HepG2 (cell line): ENCODE data around the gene UXS1. TPM values are rescaled to one million over a fixed set of nuclear protein-coding genes. Genes with fewer than 3 reads are reported as not detected.

Experiments
- CEBPG ChIP-seq: IDR thresholded peaks from 2 replicates; pipeline ENCODE4 v1.6.1; 2016
- CEBPZ ChIP-seq: IDR thresholded peaks from 2 replicates; pipeline ENCODE4 v1.6.1; 2012; ENCODE audit warnings: low read length, improper control_type of control experiment
- EP300 ChIP-seq, 3 experiments: sonication (generic) in 1 of 3; formaldehyde crosslinking in 1 of 3; IDR thresholded peaks; 2 replicates each; pipeline versions ENCODE4 v1.5.1 to v1.6.1; 2011 to 2020; ENCODE audit warnings: low read depth in 2 of 3, low read length in 2 of 3, borderline replicate concordance in 1 of 3, improper control_type of control experiment in 1 of 3, mild to moderate bottlenecking in 1 of 3, missing genetic modification reagents in 1 of 3, moderate library complexity in 1 of 3
- FLYWCH1 ChIP-seq: sonication (generic); formaldehyde crosslinking; IDR thresholded peaks from 2 replicates; pipeline ENCODE4 v1.8.1; 2023; ENCODE audit warnings: mild to moderate bottlenecking, missing genetic modification reagents
- GABPB1 ChIP-seq: IDR thresholded peaks from 2 replicates; pipeline ENCODE4 v1.6.1; 2016; ENCODE audit warnings: mild to moderate bottlenecking, missing genetic modification reagents, moderate library complexity, missing compliant biosample characterization
- IKZF5 ChIP-seq: IDR thresholded peaks from 2 replicates; pipeline ENCODE4 v1.6.1; 2018; ENCODE audit warnings: missing genetic modification reagents, mild to moderate bottlenecking, missing compliant biosample characterization
- KLF9 ChIP-seq: IDR thresholded peaks from 2 replicates; pipeline ENCODE4 v1.6.1; 2016; ENCODE audit warnings: low read depth
- MAX ChIP-seq: IDR thresholded peaks from 2 replicates; pipeline ENCODE4 v1.6.1; 2012; ENCODE audit warnings: inconsistent platforms
- MTA1 ChIP-seq: sonication (generic); formaldehyde crosslinking; IDR thresholded peaks from 2 replicates; pipeline ENCODE4 v1.4.0; 2020; ENCODE audit warnings: missing genetic modification reagents, mild to moderate bottlenecking, borderline replicate concordance
- SRSF1 ChIP-seq: fragments of 200-400 bp; formaldehyde crosslinking; optimal IDR thresholded peaks from 2 replicates; pipeline ENCODE3; 2017; ENCODE audit warnings: mild to moderate bottlenecking, low read depth, low read length, moderate library complexity
- TBL1XR1 ChIP-seq: fragments of 150-350 bp; IDR thresholded peaks from 2 replicates; pipeline ENCODE4 v1.6.1; 2014; ENCODE audit warnings: borderline replicate concordance, low read length; ENCODE audit not compliant: partially characterized antibody
- ZNF142 ChIP-seq: sonication (generic); formaldehyde crosslinking; IDR thresholded peaks from 2 replicates; pipeline ENCODE4 v1.4.0; 2020; ENCODE audit warnings: missing genetic modification reagents
- ZNF33A ChIP-seq: sonication (generic); formaldehyde crosslinking; IDR thresholded peaks from 2 replicates; pipeline ENCODE4 v1.5.1; 2020; ENCODE audit warnings: missing genetic modification reagents, mild to moderate bottlenecking, moderate library complexity, borderline replicate concordance
- ZNF772 ChIP-seq: sonication (generic); formaldehyde crosslinking; IDR thresholded peaks from 2 replicates; pipeline ENCODE4 v1.5.0; 2020; ENCODE audit warnings: mild to moderate bottlenecking, missing genetic modification reagents
- ZNF775 ChIP-seq: sonication (generic); formaldehyde crosslinking; IDR thresholded peaks from 2 replicates; pipeline ENCODE4 v1.4.0; 2020; ENCODE audit warnings: missing genetic modification reagents, mild to moderate bottlenecking, moderate library complexity, borderline replicate concordance
- ZNF792 ChIP-seq: IDR thresholded peaks from 2 replicates; pipeline ENCODE4 v1.6.1; 2016
- ZXDC ChIP-seq: sonication (generic); formaldehyde crosslinking; IDR thresholded peaks from 2 replicates; pipeline ENCODE4 v1.5.0; 2020; ENCODE audit warnings: mild to moderate bottlenecking, missing genetic modification reagents
- polyA plus RNA-seq, 8 experiments: library from polyadenylated mRNA; depleted of rRNA in 3 of 8; stranded (reverse) in 7 of 8; unstranded in 1 of 8; fragments of >200 nt; fragmentation: Illumina TruSeq in 4 of 8; extraction: Trizol in 4 of 8; gene quantifications; 2 replicates each; pipeline versions ENCODE4 v1.2.1 to v1.2.3, GENCODE V29; 2011 to 2016; ENCODE audit warnings: low read depth in 4 of 8, missing spikeins in 1 of 8, mixed read lengths in 1 of 8; ENCODE audit not compliant: insufficient read depth in 1 of 8
- total RNA-seq, 5 experiments: library from RNA; depleted of rRNA; stranded (reverse); fragments of >200 nt; fragmentation: Illumina TruSeq; extraction: Trizol; gene quantifications; 2 replicates each; pipeline ENCODE4 v1.2.3, GENCODE V29; 2016; ENCODE audit warnings: low read depth in 1 of 5

Gene UXS1
- total and polyA plus RNA-seq, 2 of the 13 experiments (the other 11 are each of a cell fraction or from before 2014, with no cell fraction given), result 53.3 to 110 TPM

DNA sequence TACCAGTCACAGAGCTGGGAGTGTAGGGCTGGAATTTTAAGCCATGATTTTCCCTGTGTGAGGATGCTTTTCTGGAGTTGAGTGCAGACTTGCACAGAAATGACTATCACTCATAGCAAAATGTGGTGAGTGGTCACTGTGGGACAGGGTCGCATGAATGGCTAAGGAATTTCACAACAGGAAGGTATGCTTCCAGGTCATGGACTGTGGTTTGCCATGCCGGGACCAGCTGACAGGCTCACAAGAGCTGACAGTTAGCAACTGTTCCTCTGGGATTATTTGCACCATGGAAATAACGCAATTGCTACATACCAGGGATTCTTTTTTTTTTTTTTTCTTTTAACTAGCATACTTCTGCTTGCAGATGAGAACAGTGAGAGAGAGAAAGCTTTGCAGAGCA lies 3.8 kb upstream of the UXS1 start (continued):
- TF ChIP-seq SRSF1 (no peak), TBL1XR1 (peak; percentile 50), KLF9 (CRISPR knock-in tag) (no peak), ZXDC (no peak), ZNF33A (no peak), IKZF5 (CRISPR knock-in tag) (peak; percentile 78; the same call in 1 of the 2 replicates), ZNF142 (CRISPR knock-in tag) (no peak), ZNF792 (CRISPR knock-in tag) (0 out of 2 replicates have a peak, but pooled peaks have one; percentile 21), MTA1 (no peak), ZNF772 (CRISPR knock-in tag) (no peak), CEBPZ (no peak), EP300 (IDR thresholded peaks at IDR 0.05; ENCODE audit: low read depth in 2 of 2, low read length in 2 of 2) (peak; percentile 56 to 64; a peak in 3 of 4 replicates), EP300 (CRISPR knock-in tag; IDR thresholded peaks at IDR 0.05; ENCODE audit: borderline replicate concordance) (peak; percentile 58; the same call in 1 of the 2 replicates), CEBPG (CRISPR knock-in tag) (peak; percentile 92), MAX (peak; percentile 77), ZNF775 (CRISPR knock-in tag) (no peak), FLYWCH1 (CRISPR knock-in tag) (no peak), GABPB1 (CRISPR knock-in tag) (peak; percentile 72)
